Measurements from ENCODE around the gene ADARB1. TPM values are rescaled to one million over a fixed set of nuclear protein-coding genes. Genes with fewer than 3 reads are reported as not detected.
"Not testable (repeated sequence)": the region's sequence is repeated elsewhere in the genome, so short reads cannot be mapped to it uniquely, and the experiment has no call there.

ADARB1 gene
- total RNA-seq, 2 experiments from 2014 or later: 27.5 to 28.6 TPM

- peak; percentile 84 for TF ChIP-seq CTCF (IDR thresholded peaks at IDR 0.05)
- POLR2A ChIA-PET: interaction anchor here (1.1 kb wide), 1 partner anchor 64 kb away, joined by 4 read pairs; the partner anchor contains the start of gene ADARB1
These were observed 64.0 kb downstream of the ADARB1 start for GRCh38 chr21:45138199-45139002.

GRCh38 chr21:45139003-45139360 is 64.6 kb downstream of the ADARB1 start:
- H3K27me3 ChIP-seq (ENCODE audit: control insufficient read depth in 1 of 2, insufficient read depth in 2 of 2, low read length in 2 of 2); ATAC-seq (ENCODE audit: poor library complexity); H3K9me3 ChIP-seq (ENCODE audit: control insufficient read depth in 1 of 2, insufficient read depth in 1 of 2, low read length in 2 of 2); H3K9me3 Mint-ChIP-seq; H3K27ac Mint-ChIP-seq; intact Hi-C loops (cut with DNase I, micrococcal nuclease); H3K4me3 ChIP-seq (ENCODE audit: low read length); H3K27ac ChIP-seq (ENCODE audit: low read depth in 1 of 2, low read length in 2 of 2); H3K27me3 Mint-ChIP-seq; H3K36me3 ChIP-seq (ENCODE audit: insufficient read depth, low read length); DNase-seq; H3K4me3 Mint-ChIP-seq: not testable (repeated sequence)
- peaks cover 12% of the 10 kb centered on the region for H3K4me1 ChIP-seq (ENCODE audit: insufficient read depth, low read length)
- ChIA-PET POLR2A (interaction anchor here (1.1 kb wide), 1 partner anchor 65 kb away, joined by 4 read pairs; the partner anchor contains the start of gene ADARB1), CTCF (interaction anchor here (0.7 to 3.5 kb wide), 12 partner anchors 8 to 220 kb away, joined by 3 to 31 read pairs (median 4); partner anchors contain the start of gene POFUT2)
- Mint-ChIP-seq H3K36me3 (ENCODE audit: low read depth) (peaks cover 22% of the 10 kb centered on the region), H3K4me1 (ENCODE audit: low read depth) (peaks cover 21% of the 10 kb centered on the region)

More at GRCh38 chr21:45138199-45139002, 64.0 kb downstream of the ADARB1 start:
- H3K27me3 Mint-ChIP-seq: no peaks in the 10 kb centered on the region
- H3K4me3 ChIP-seq (ENCODE audit: low read length): no peak overlapping the region
- H3K36me3 ChIP-seq (ENCODE audit: insufficient read depth, low read length): peaks cover 9% of the 10 kb centered on the region
- H3K9me3 Mint-ChIP-seq: no peaks in the 10 kb centered on the region
- DNase-seq (peak; percentile 54 to 85 (median 65)), ATAC-seq (ENCODE audit: poor library complexity) (peak; percentile 50)
- no peak overlapping the region for H3K27ac ChIP-seq (ENCODE audit: low read depth in 1 of 2, low read length in 2 of 2)
- CTCF ChIA-PET: interaction anchor here (0.7 to 3.5 kb wide), 18 partner anchors 8 to 1479 kb away, joined by 3 to 31 read pairs (median 4); partner anchors contain the start of genes ADARB1, HSF2BP, POFUT2 and RRP1B
- intact Hi-C loops (cut with DNase I, micrococcal nuclease): no loop called here
- no peak overlapping the region for H3K4me3 Mint-ChIP-seq
- peaks cover 17% of the 10 kb centered on the region for H3K36me3 Mint-ChIP-seq (ENCODE audit: low read depth)
- H3K27ac Mint-ChIP-seq: no peak overlapping the region
- no peaks in the 10 kb centered on the region for H3K27me3 ChIP-seq (ENCODE audit: control insufficient read depth in 1 of 2, insufficient read depth in 2 of 2, low read length in 2 of 2)
- H3K4me1 Mint-ChIP-seq (ENCODE audit: low read depth): peaks cover 21% of the 10 kb centered on the region
- peaks cover 12% of the 10 kb centered on the region for H3K4me1 ChIP-seq (ENCODE audit: insufficient read depth, low read length)
- H3K9me3 ChIP-seq (ENCODE audit: control insufficient read depth in 1 of 2, insufficient read depth in 1 of 2, low read length in 2 of 2): no peaks in the 10 kb centered on the region

GRCh38 chr21:45139473-45139872 is 65.1 kb downstream of the ADARB1 start:
- H3K27me3 Mint-ChIP-seq: no peaks in the 10 kb centered on the region
- intact Hi-C loops (cut with DNase I, micrococcal nuclease): no loop called here
- no peak for DNase-seq
- ChIA-PET CTCF (interaction anchor here (0.7 to 3.3 kb wide), 6 partner anchors 10 to 220 kb away, joined by 3 to 31 read pairs (median 8); no protein-coding TSS in a partner anchor), POLR2A (no interaction called here)
- H3K36me3 Mint-ChIP-seq (ENCODE audit: low read depth): peaks cover 25% of the 10 kb centered on the region
- no peaks in the 10 kb centered on the region for H3K9me3 ChIP-seq (ENCODE audit: control insufficient read depth in 1 of 2, insufficient read depth in 1 of 2, low read length in 2 of 2)
- no peak overlapping the region for H3K27ac ChIP-seq (ENCODE audit: low read depth in 1 of 2, low read length in 2 of 2)
- no peaks in the 10 kb centered on the region for H3K9me3 Mint-ChIP-seq
- H3K4me1 Mint-ChIP-seq (ENCODE audit: low read depth): peaks cover 21% of the 10 kb centered on the region
- peaks cover 12% of the 10 kb centered on the region for H3K4me1 ChIP-seq (ENCODE audit: insufficient read depth, low read length)
- no peaks in the 10 kb centered on the region for H3K27me3 ChIP-seq (ENCODE audit: control insufficient read depth in 1 of 2, insufficient read depth in 2 of 2, low read length in 2 of 2)
- H3K4me3 ChIP-seq (ENCODE audit: low read length): no peak overlapping the region
- no peak overlapping the region for H3K4me3 Mint-ChIP-seq
- TF ChIP-seq CTCF (IDR thresholded peaks at IDR 0.05): no peak
- peaks cover 9% of the 10 kb centered on the region for H3K36me3 ChIP-seq (ENCODE audit: insufficient read depth, low read length)
- no peak overlapping the region for H3K27ac Mint-ChIP-seq
- no peak for ATAC-seq (ENCODE audit: poor library complexity)

Measured in CD4-positive, alpha-beta T cell (primary cell).